Endothelial cell of umbilical vein (primary cell): ENCODE results near the gene ELF4.

ENCODE experiments used
- EZH2 ChIP-seq: IDR thresholded peaks from 2 replicates; pipeline ENCODE4 v1.6.1; 2012; ENCODE audit warnings: borderline replicate concordance, low read depth, mild to moderate bottlenecking, moderate library complexity, low read length, inconsistent platforms; ENCODE audit not compliant: severe bottlenecking
- FOS ChIP-seq: IDR thresholded peaks from 2 replicates; pipeline ENCODE4 v1.6.1; 2011; ENCODE audit warnings: mild to moderate bottlenecking, low read length, moderate library complexity, borderline replicate concordance; ENCODE audit not compliant: insufficient read depth
- JUN ChIP-seq: IDR thresholded peaks from 2 replicates; pipeline ENCODE4 v1.6.1; 2011; ENCODE audit warnings: borderline replicate concordance, low read depth; ENCODE audit not compliant: insufficient read length, insufficient read depth
- POLR2A ChIP-seq: IDR thresholded peaks from 2 replicates; pipeline ENCODE4 v1.6.1; 2012; ENCODE audit warnings: low read depth, mild to moderate bottlenecking, control low read depth, low read length

- TF ChIP-seq JUN (no peak), POLR2A (no peak), FOS (no peak), EZH2 (no peak)
Measured at GRCh38 chrX:130027569-130027968, 82.7 kb downstream of the ELF4 start.
